Inflammatory macrophage treated with lipopolysaccharide for 4 hours (primary cell): Measurements from ENCODE around the gene ZC2HC1B.

ENCODE experiments used
- DNase-seq: peaks from one replicate; pipeline ENCODE4 v3.0.0-alpha.2; 2020

Gene ZC2HC1B

GRCh38 chr6:143936347-143936746, 72.1 kb downstream of the ZC2HC1B start:
- DNase-seq, result no peak

DNA sequence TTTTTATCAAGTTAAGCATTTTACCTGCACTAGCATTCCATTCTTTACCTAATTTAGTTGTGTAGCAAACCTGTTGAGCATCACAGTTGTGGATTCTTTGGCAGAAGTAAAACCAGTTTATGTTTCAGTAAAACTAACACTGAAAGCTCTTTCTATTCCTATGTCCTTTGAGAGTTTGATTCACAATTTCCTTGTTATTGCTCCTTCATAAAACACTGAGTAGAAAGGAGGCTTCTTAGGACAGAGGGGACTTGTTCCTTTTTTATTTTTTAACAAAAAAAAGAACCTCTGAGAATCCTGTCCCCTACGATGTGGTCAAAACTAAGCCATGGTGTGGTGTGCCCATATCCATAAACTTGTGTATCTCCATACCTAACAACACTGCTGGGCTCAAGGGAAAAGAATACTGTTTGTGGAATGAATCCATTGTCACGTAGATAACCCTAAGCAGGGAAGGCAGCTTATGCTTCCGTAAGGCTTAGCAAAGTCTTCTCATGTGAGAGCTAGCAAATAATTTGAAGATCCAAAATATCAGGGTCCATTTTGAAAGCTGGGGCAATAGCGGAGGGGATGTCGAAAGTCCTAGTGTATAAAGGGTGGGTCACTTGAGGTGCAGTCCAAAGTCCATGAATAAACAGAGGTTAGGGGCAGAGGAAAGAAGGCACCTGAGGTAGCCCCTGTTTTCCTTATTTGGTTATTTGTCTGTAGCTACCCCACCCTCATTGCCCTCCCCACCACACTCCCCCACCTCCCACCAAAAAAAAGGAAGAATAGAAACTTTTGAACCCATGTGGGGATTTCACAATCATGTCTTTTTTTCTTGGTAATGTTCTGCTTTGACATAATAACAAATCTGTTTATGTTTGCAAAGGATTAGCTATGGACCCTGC, 72.7 kb downstream of the ZC2HC1B start:
- DNase-seq, result peak; percentile 13

- no peak for DNase-seq
These were observed 73.3 kb downstream of the ZC2HC1B start for GRCh38 chr6:143937668-143937970.

- peak; percentile 39 for DNase-seq
These were observed 75.1 kb downstream of the ZC2HC1B start for GRCh38 chr6:143939364-143939763.

- DNase-seq, result peak; percentile 32
These were observed 75.8 kb downstream of the ZC2HC1B start for GRCh38 chr6:143940011-143940597.

DNA sequence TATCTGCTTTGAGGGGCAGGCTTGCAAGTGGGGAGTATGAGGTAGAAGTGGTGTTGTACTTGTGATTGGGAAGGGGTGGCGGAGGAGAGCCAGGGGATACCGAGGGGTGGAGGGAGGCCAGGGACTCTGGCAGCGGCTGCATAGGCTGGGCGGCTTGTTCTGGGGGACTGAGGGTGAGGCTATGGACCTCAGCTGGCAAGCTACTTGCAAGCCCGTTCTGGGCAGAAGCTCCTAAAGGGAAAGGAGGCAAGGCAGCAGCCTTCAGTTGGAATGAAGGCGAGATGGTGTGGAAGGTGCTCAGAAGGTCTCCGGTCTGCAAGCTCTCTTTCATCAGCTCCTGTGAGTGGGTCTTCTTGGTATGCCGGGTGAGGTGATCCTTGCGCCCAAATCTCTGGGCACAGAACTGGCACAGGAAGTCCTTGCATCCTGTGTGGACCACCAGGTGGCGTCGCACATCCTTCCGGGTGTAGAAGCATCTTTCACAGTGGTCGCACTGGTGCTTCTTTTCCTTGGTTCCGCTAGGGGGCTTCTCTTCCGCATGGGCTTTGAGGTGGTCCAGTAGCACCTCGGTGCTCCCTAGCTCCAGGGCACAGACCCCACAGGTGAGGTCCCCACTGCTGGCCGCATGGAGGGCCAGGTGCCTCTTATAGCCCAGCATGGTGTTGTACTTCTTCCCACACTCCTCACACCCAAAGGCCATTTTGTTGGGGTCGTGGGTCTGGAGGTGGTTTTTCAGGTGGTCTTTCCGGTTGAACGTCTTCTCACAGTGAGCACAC, 77.8 kb downstream of the ZC2HC1B start:
- DNase-seq, result peak; percentile 33

DNA sequence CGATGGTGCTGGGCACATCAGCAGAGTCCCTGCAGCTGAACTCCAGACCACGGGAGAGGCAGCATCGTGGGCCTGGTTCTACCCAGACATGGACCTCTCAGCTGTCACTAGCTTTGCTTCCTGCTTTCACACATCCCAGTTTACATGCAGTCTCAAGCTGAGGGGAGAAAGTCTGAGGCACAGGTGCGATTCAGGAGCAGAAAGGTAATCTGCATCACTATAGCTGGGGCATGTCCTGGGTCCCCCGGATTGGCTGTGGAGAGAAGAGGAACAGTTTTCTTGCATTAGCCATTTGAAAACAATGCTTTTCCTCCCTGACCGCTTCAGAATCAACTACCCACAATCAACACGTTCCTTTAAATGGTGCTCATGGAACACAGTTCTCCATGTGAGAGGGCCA, 83.9 kb downstream of the ZC2HC1B start:
- DNase-seq, result no peak

GRCh38 chr6:143949535-143949934, 85.3 kb downstream of the ZC2HC1B start:
- DNase-seq, result no peak

GRCh38 chr6:143949962-143950361, 85.7 kb downstream of the ZC2HC1B start:
- DNase-seq, result no peak

GRCh38 chr6:143950875-143951274, 86.6 kb downstream of the ZC2HC1B start:
- DNase-seq, result no peak

GRCh38 chr6:143952060-143952778, 87.9 kb downstream of the ZC2HC1B start:
- no peak for DNase-seq

- no peak for DNase-seq
These were observed 88.8 kb downstream of the ZC2HC1B start for GRCh38 chr6:143952947-143953701.

DNA sequence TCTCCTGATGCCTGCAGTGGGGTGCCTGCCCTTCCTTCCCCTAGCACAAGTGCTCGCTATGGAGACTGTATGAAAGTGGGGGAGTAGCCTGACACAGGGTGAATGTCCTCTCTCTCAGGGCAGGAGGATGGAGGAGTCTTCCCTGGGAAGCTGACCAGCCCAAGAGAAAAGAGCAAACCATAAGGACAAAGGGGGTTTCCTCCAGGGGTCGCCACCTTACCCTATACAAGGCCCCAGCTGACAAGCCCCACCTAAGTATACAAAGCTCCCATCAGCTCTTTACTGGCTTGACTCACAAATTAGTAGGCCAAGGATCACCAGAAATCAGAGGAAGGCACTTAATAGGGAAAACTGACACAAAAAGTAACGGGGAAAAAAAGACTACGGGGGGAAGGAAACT, 89.6 kb downstream of the ZC2HC1B start:
- no peak for DNase-seq

GRCh38 chr6:143955971-143956370, 91.7 kb downstream of the ZC2HC1B start:
- DNase-seq, result no peak

DNA sequence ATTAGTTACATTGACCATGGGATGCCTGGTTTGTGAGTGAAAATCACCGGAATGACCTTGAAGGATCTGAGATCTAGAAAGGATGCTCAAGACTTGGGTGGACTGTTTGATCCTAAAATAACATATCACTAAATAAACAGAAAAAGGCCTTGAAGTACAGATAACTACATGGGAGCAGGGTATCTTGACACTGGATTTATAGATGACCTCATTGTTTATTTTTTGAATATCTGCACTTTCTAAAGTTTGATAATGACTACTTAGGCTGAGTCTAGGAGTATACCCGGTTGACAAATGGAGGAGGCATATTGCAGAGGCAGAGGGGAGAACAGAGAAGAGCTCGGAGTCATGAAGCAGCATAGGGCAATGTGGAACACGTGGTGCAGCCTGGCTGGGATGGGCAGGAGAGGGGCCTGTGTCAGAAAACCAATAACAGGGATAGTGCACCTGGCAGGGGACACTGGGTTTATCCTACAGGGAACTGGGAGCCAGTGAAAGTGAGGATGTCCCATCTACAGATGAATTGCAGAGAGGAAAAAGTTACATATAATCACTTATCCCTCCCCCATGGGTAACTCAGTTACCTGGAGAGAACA, 93.5 kb downstream of the ZC2HC1B start:
- DNase-seq, result no peak

DNA sequence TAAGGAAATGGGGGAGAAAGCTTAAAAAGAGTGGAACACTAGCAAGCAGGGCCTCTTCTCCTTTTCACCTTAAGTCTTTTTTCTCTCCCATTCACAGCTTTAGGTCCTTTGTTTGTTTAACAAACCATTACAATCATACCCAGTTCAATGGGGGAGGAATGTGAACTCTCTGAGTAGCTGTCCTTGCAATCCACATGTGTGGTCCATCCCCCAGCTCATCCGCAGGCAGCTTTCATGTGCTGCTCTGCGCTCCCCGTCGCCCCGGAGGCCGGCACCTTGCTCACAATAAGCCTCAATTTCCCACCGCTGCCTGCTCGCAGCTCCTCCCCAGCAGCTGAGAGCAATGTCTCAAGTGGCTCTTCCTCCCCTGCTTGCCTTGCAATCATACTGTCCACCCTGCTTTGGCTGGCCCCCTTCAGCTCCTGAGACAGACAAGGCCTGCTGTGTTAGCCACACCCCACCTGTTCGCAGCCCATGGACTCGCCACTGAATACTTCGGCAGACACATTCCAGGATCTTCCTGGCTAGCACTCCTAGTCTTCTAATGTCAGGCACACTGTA, 94.6 kb downstream of the ZC2HC1B start:
- no peak for DNase-seq

DNA sequence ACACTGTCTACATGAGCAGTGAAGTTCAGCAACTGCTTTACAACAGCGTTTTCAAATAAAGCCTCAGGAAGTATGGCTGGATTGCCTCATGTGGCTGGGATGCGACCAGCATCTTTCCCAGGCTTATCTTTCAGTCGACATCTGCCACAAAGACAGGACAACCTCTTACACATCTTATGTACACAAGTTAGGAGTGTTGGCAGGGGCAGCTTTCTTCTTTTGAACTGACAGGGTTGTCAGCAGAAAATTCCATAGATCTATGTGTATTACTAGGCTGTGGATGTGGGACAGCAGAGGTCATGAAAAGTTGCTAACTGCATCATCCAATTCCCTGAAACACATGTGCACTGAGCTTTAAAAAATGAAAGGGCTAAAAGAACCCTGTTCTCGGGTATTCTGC, 95.7 kb downstream of the ZC2HC1B start:
- DNase-seq, result no peak

DNA sequence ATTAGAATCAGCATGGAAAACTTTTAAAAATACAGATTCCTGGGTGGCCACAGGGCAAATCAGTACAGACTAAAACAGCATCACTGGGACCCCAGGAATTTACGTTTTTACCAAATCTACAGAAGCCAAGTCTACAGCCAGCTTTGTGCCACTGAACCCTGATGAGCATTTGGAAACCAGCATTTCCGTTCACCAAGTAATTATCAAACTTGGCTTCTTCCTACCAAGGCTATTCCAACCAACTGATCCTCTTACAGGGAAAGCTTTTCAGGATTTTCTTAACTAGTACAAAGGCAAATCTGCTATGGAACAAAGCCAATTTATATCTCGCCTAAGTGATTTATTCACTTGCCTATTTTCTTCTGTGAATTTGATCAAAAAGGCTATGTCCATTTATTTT, 96.8 kb downstream of the ZC2HC1B start:
- no peak for DNase-seq

GRCh38 chr6:143961886-143962878, 97.9 kb downstream of the ZC2HC1B start:
- no peak for DNase-seq

- DNase-seq, result no peak
These were observed 99.1 kb downstream of the ZC2HC1B start for GRCh38 chr6:143963158-143963919.
